Raji (cell line): ENCODE measurements around the gene BSPRY.

ENCODE experiments used
- POLR2A ChIP-seq: IDR thresholded peaks from 2 replicates; pipeline ENCODE4 v1.6.1; 2011; ENCODE audit warnings: low read depth, low read length, control low read depth; ENCODE audit not compliant: insufficient read depth

The BSPRY gene

GRCh38 chr9:113376634-113377567, 27.6 kb downstream of the BSPRY start, which contains the start of gene HDHD3:
Gene HDHD3, minus strand, starts transcription at chr9:113376986. Its CDS starts 2,632 bp downstream, at chr9:113374354.
- TF ChIP-seq POLR2A: peak; percentile 81

- no peak for TF ChIP-seq POLR2A
Observed at GRCh38 chr9:113380869-113381378, 31.6 kb downstream of the BSPRY start.

- no peak for TF ChIP-seq POLR2A
Observed at GRCh38 chr9:113381909-113382411, 32.6 kb downstream of the BSPRY start.

- TF ChIP-seq POLR2A: no peak
Observed at GRCh38 chr9:113386571-113387393, 37.4 kb downstream of the BSPRY start.

DNA sequence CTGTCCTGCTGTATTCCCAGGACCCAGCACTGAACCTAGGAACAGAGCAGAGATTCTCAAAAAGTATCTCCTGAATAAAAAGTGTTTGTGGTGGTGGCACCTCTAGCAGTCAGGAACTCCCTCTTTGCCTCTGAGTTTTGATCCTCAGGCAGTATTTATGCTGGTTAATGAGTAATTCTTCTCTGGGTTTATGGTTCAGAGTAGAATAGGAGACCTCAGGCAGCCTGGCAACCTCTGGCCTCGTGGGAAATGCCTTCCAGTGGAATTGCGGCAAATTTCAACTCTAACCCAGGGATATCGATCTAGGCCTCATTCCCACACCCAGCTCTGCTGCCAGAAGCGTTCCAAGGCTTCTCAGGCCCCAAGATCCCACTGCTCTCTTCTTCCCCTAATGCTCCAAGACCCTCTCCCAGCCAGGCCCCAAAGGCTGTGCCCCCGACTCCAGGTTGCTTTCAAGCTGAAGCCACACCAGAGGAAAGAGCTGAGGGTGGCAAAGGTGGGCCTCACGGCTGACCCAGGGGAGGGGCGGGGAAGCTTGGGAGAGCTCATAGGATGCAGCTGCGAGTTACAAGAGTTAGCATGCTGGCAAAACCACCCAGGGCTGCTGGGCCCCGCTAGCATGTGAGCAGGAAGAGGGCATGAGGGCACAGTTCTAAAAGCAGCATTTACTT, 38.4 kb downstream of the BSPRY start:
- no peak for TF ChIP-seq POLR2A

- TF ChIP-seq POLR2A: no peak
Observed at GRCh38 chr9:113388833-113389232, 39.5 kb downstream of the BSPRY start.

- no peak for TF ChIP-seq POLR2A
Observed at GRCh38 chr9:113389451-113389850, 40.1 kb downstream of the BSPRY start.

GRCh38 chr9:113390192-113390960, 41.0 kb downstream of the BSPRY start:
- TF ChIP-seq POLR2A: no peak

- TF ChIP-seq POLR2A: no peak
Observed at GRCh38 chr9:113391917-113392316, 42.6 kb downstream of the BSPRY start.

- no peak for TF ChIP-seq POLR2A
Observed at GRCh38 chr9:113393281-113393680, 43.9 kb downstream of the BSPRY start.

DNA sequence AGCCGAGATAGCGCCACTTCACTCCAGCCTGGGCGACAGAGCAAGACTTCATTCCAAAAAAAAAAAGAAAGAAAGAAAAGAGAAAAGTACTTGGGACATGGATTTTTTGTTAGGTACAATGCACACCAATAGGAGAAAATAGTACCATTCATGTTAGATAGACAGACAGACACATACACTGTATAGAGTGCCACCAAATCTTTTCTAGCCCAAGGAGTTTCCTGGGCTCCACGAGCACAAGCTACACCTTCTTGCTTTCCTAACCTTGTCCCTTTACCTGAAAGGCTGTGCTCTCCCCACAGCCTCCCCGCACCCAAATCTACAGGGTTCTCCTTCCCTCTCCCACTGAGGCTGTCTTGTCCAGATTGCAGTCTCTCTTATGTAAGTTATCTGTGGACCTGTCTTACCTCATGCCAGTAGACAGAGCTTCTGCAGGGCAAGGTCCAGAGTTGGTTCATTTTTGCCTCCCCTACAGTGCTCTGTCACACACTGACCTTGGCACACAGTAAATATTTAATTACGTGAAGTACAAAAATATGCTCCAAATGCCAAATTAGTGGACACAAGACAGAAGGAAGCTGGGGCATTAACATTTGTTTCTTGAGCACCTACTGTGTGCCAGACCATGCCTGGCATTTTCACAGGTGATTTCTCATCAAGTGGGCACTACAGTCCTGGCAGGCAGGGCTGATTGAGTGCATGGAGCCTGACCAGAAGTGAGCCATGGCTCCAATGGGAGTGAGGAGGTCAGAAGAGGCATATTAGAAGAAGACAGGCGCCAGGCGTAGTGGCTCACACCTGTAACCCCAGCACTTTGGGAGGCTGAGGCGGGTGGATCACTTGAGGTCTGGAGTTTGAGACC, 45.9 kb downstream of the BSPRY start:
- TF ChIP-seq POLR2A: no peak

DNA sequence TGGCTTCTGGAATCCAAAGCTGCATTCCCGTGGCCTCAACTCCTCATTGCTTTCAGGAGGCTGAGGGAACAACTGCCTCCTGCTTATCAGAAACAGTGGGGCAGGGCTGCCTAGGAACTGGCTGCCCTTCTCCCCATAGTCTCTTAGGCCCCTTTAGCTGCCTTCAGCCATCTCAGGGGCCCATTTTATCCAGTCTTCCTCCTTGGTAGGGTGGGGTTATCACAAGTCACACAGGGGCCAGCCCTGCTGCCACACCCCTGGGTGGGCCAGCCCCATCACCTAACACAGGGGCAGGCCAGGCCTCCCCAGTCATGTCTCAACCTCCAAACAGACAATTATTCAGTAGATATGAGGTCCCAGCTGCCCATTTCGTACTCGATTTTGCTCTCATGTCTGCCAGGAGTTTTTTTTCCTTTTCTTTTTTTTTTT, 47.9 kb downstream of the BSPRY start:
- TF ChIP-seq POLR2A: no peak

DNA sequence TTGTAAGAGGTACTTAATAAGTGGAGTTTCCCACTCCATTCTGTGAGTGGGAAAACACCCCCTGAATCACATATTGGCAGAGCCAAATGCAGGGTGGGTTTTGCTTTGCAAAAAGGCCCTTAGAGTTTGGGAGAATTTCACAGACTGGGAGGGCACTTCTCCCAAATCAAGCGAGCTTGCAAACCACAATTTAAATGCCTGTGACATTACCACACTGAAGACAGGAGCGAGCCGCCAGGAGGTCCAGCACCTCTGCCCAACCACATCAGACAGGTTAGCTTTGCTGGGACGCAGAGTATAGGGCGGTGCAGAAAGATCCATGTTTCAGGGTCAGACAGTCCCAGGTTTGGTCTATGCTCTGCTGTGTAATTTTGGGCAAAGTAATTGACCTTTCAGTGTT, 49.5 kb downstream of the BSPRY start:
- TF ChIP-seq POLR2A: no peak
